ENCODE measurements around the gene RLBP1.

- TF ChIP-seq CTCF (IDR thresholded peaks at IDR 0.05) (no peak), E2F4 (CRISPR knock-in tag; IDR thresholded peaks at IDR 0.05; ENCODE audit: borderline replicate concordance, low read depth) (no peak), NFE2L1 (CRISPR knock-in tag; IDR thresholded peaks at IDR 0.05) (no peak), ATF2 (CRISPR knock-in tag; IDR thresholded peaks at IDR 0.05; ENCODE audit: borderline replicate concordance, low read depth) (no peak), IRF2 (CRISPR knock-in tag; IDR thresholded peaks at IDR 0.05; ENCODE audit: borderline replicate concordance, low read depth) (no peak), USF2 (CRISPR knock-in tag; IDR thresholded peaks at IDR 0.05) (no peak), NR3C1 (CRISPR knock-in tag; conservative IDR thresholded peaks at IDR 0.05; ENCODE audit: low read depth) (no peak)
Measured at GRCh38 chr15:89197503-89197971, 23.8 kb downstream of the RLBP1 start.
